ENCODE measurements around the gene LRRC55. TPM values are rescaled to one million over a fixed set of nuclear protein-coding genes. Genes with fewer than 3 reads are reported as not detected.

The LRRC55 gene
- total RNA-seq, 1 experiment from 2014 or later: 0.79 TPM

DNA sequence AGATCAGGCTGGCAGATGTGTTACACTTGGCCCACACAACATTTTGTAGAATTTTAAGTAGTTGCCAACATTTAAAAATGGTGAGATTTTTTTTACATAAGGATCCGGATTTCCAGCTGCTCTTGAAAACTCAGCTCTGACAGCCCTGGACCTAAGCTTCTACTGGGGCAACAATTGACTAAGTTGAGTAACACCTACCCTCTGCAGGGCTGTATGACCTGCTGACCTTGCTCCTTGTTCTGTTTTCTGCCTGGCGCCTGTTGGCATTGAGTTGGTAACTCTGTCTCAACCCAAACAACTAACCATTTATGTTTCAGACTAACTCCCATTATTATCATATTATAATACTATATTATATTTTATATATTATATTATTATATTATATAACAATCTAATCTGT is 21.1 kb upstream of the LRRC55 start:
- POLR2A ChIA-PET: no interaction called here
- Mint-ChIP-seq H3K9me3 (no peaks in the 10 kb centered on the region), H3K36me3 (no peaks in the 10 kb centered on the region), H3K27me3 (ENCODE audit: low read depth) (peaks cover 18% of the 10 kb centered on the region), H3K27ac (no peak overlapping the region), H3K4me3 (no peak overlapping the region), H3K4me1 (peaks cover 17% of the 10 kb centered on the region)
- CTCF ChIA-PET: no interaction called here
- no peak for DNase-seq (ENCODE audit: low spot score)
- no peak for ATAC-seq
- TF ChIP-seq CREB1 (CRISPR knock-in tag; IDR thresholded peaks at IDR 0.05) (no peak), NR2C2 (CRISPR knock-in tag; IDR thresholded peaks at IDR 0.05) (no peak), KAT7 (CRISPR knock-in tag; IDR thresholded peaks at IDR 0.05; ENCODE audit: borderline replicate concordance) (no peak), ZSCAN18 (CRISPR knock-in tag; IDR thresholded peaks at IDR 0.05) (no peak), E2F5 (CRISPR knock-in tag; IDR thresholded peaks at IDR 0.05) (no peak), TP53 (CRISPR knock-in tag; IDR thresholded peaks at IDR 0.05) (no peak), ZMAT4 (CRISPR knock-in tag; IDR thresholded peaks at IDR 0.05) (no peak), ZNF425 (CRISPR knock-in tag; conservative IDR thresholded peaks at IDR 0.05) (no peak), SMAD3 (CRISPR knock-in tag; IDR thresholded peaks at IDR 0.05; ENCODE audit: borderline replicate concordance) (no peak), ZNF263 (CRISPR knock-in tag; IDR thresholded peaks at IDR 0.05; ENCODE audit: low read depth) (no peak), OVOL2 (CRISPR knock-in tag; IDR thresholded peaks at IDR 0.05; ENCODE audit: borderline replicate concordance) (no peak)
- TF ChIP-seq, protein P1, sequence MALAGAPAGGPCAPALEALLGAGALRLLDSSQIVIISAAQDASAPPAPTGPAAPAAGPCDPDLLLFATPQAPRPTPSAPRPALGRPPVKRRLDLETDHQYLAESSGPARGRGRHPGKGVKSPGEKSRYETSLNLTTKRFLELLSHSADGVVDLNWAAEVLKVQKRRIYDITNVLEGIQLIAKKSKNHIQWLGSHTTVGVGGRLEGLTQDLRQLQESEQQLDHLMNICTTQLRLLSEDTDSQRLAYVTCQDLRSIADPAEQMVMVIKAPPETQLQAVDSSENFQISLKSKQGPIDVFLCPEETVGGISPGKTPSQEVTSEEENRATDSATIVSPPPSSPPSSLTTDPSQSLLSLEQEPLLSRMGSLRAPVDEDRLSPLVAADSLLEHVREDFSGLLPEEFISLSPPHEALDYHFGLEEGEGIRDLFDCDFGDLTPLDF (CRISPR knock-in tag; IDR thresholded peaks at IDR 0.05): no peak
- TF ChIP-seq, protein P2, sequence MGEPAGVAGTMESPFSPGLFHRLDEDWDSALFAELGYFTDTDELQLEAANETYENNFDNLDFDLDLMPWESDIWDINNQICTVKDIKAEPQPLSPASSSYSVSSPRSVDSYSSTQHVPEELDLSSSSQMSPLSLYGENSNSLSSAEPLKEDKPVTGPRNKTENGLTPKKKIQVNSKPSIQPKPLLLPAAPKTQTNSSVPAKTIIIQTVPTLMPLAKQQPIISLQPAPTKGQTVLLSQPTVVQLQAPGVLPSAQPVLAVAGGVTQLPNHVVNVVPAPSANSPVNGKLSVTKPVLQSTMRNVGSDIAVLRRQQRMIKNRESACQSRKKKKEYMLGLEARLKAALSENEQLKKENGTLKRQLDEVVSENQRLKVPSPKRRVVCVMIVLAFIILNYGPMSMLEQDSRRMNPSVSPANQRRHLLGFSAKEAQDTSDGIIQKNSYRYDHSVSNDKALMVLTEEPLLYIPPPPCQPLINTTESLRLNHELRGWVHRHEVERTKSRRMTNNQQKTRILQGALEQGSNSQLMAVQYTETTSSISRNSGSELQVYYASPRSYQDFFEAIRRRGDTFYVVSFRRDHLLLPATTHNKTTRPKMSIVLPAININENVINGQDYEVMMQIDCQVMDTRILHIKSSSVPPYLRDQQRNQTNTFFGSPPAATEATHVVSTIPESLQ (CRISPR knock-in tag; IDR thresholded peaks at IDR 0.05): no peak
- TF ChIP-seq, protein P3, sequence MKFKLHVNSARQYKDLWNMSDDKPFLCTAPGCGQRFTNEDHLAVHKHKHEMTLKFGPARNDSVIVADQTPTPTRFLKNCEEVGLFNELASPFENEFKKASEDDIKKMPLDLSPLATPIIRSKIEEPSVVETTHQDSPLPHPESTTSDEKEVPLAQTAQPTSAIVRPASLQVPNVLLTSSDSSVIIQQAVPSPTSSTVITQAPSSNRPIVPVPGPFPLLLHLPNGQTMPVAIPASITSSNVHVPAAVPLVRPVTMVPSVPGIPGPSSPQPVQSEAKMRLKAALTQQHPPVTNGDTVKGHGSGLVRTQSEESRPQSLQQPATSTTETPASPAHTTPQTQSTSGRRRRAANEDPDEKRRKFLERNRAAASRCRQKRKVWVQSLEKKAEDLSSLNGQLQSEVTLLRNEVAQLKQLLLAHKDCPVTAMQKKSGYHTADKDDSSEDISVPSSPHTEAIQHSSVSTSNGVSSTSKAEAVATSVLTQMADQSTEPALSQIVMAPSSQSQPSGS (CRISPR knock-in tag; IDR thresholded peaks at IDR 0.05; ENCODE audit: borderline replicate concordance, low read depth): no peak

DNA sequence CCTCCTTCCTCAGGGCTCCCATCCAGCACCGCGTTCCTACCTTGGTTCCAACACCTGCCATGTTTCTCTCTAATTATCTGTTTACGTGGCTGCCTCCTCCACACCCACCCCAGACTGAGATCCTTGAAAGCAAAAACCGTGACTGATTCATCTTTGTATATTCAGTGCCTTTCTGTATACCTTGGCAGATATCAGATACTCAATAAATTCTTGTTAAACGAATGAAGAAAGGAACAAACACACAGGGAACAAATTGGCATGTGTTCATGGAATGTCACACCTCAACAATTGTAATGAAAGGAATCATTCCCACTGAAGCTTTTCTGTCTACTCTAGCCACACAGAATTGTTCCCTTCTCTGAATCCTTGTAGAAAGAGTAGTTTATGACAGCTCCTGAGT is 20.4 kb upstream of the LRRC55 start:
- ATAC-seq (no peak), DNase-seq (ENCODE audit: low spot score) (no peak)
- ChIA-PET CTCF (interaction anchor here (0.9 to 3.6 kb wide), 2 partner anchors 31 to 88 kb away, joined by 3 to 16 read pairs; no protein-coding TSS in a partner anchor), POLR2A (no interaction called here)
- peaks cover 18% of the 10 kb centered on the region for H3K27me3 Mint-ChIP-seq (ENCODE audit: low read depth)
- H3K4me1 Mint-ChIP-seq: peaks cover 10% of the 10 kb centered on the region
- no peaks in the 10 kb centered on the region for H3K9me3 Mint-ChIP-seq
- H3K36me3 Mint-ChIP-seq: no peaks in the 10 kb centered on the region
- H3K27ac Mint-ChIP-seq: no peak overlapping the region
- TF ChIP-seq FOXK1 (CRISPR knock-in tag; IDR thresholded peaks at IDR 0.05): no peak
- no peak for TF ChIP-seq ZNF425 (CRISPR knock-in tag; conservative IDR thresholded peaks at IDR 0.05)
- H3K4me3 Mint-ChIP-seq: no peak overlapping the region

All from WTC11 (cell line).